ENCODE data around the gene UFD1.

UFD1 gene

GRCh38 chr22:19466848-19467752 lies 11.9 kb downstream of the UFD1 start:
- DNase-seq, result no peak

DNA sequence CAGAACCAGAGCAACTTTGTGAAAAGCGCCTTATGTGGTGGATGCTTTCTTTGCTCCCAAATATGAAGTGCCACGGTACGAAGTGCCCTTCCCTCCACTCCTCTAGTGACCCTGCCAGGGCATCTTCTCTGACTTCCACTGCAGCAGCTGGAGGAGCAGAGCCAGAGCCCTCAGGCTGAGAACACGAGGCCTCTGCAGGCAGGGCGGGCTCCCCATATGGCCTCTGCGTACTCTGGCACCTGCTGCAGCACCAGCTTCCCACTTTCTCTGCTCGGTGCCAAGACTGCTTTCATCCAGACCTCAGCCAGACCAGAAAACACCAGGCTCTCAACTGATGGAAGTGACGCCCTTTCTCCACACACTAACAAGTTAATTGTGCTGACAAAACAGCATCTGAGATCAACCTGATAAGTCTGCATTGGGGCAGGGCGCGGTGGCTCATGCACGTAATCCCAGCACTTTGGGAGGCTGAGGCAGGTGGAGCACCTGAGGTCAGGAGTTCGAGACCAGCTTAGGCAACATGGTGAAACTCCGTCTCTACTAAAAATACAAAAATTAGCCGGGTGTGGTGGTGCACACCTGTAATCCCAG lies 12.8 kb downstream of the UFD1 start:
- no peak for DNase-seq

- no peak for DNase-seq
These were observed 14.0 kb downstream of the UFD1 start for GRCh38 chr22:19464975-19465374.

GRCh38 chr22:19464546-19464945 lies 14.4 kb downstream of the UFD1 start:
- DNase-seq, result no peak

GRCh38 chr22:19463491-19464469 lies 15.2 kb downstream of the UFD1 start:
- DNase-seq, result no peak

GRCh38 chr22:19463008-19463407 lies 16.0 kb downstream of the UFD1 start:
- no peak for DNase-seq

GRCh38 chr22:19461506-19461905 lies 17.5 kb downstream of the UFD1 start:
- DNase-seq, result no peak

DNA sequence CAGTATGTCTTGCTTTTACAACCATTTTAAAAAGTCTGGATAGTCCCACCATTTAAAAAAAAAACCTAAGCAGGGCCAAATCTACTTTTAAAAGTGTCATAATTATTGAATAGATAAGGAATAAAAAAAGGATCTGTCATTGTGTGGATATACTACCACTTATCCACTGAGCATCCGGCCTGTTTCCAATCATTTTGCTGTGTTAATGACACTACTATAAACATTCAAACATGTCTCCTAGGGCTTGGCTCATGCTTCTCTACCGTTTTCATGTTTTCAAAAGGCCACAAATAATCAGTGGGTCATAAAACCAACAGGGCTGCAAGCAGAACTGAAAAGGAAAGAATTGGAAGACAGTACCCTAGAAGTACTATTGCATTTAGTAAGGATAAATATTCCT lies 19.0 kb downstream of the UFD1 start:
- no peak for DNase-seq

GRCh38 chr22:19457828-19458428 lies 21.1 kb downstream of the UFD1 start:
- no peak for DNase-seq

GRCh38 chr22:19456541-19456940 lies 22.5 kb downstream of the UFD1 start:
- no peak for DNase-seq

DNA sequence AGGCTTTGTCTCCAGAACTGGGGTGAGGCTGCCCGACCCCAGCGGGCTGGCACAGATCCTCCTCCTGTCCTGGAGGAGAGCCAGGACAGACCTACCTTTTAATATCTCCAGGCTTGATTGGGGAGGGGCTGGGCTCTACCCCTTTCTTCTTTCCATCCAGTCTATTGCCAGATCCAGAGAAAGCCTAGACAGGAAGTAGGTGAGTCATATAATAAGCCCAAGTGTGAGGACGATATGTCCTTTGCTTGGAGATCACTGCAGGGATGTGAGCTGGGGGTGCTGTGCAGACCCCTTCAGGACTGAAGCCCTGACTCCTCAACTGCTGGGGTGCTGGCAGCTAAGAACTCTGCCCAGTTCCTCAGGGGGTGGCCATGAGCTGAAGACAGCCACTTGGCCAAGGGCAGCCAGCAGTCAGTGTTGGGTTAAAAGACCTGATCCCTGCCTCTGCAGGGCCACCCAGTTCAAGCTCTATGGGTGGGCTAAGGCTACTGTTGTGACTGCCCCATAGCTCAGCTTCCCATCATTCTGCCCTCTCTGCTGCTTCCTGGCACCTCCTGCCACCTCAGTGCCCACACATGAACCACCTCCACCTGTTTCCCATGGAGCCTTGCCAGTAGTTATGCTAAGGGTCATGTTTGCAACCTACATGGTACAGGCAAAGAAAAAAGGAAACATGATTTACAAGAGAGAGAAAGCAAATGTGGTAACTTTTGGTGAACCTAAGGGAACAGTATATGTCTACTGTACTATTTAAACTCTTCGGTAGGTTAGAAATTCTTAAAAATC lies 23.2 kb downstream of the UFD1 start:
- DNase-seq, result no peak

DNA sequence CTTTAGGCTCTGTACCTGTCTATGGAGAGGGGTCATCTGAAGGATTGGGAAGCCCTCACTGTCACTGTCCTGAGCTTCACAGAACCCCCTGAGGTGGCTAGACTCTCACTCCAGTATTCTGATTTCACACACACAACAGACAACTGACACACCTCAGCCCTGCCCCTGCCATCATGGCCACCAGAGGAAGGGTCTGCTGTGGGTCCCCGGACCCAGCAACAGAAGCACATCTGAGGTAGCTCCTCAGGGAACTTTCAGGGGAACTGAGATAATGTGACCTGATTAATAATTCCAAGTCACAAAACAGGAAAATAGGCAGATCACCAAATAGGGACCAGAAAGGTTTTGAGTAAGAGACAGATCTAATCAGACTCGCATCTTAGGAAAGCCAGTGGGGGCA lies 24.0 kb downstream of the UFD1 start:
- DNase-seq, result no peak

GRCh38 chr22:19454156-19454555 lies 24.8 kb downstream of the UFD1 start:
- no peak for DNase-seq

GRCh38 chr22:19453718-19454117 lies 25.3 kb downstream of the UFD1 start:
- no peak for DNase-seq

- no peak for DNase-seq
These were observed 27.4 kb downstream of the UFD1 start for GRCh38 chr22:19451570-19451969.

GRCh38 chr22:19450363-19451175 lies 28.4 kb downstream of the UFD1 start:
- DNase-seq, result no peak

- DNase-seq, result no peak
These were observed 29.6 kb downstream of the UFD1 start for GRCh38 chr22:19449422-19449767.

GRCh38 chr22:19448739-19449421 lies 30.1 kb downstream of the UFD1 start:
- no peak for DNase-seq

- DNase-seq, result no peak
These were observed 30.9 kb downstream of the UFD1 start for GRCh38 chr22:19448076-19448607.

DNA sequence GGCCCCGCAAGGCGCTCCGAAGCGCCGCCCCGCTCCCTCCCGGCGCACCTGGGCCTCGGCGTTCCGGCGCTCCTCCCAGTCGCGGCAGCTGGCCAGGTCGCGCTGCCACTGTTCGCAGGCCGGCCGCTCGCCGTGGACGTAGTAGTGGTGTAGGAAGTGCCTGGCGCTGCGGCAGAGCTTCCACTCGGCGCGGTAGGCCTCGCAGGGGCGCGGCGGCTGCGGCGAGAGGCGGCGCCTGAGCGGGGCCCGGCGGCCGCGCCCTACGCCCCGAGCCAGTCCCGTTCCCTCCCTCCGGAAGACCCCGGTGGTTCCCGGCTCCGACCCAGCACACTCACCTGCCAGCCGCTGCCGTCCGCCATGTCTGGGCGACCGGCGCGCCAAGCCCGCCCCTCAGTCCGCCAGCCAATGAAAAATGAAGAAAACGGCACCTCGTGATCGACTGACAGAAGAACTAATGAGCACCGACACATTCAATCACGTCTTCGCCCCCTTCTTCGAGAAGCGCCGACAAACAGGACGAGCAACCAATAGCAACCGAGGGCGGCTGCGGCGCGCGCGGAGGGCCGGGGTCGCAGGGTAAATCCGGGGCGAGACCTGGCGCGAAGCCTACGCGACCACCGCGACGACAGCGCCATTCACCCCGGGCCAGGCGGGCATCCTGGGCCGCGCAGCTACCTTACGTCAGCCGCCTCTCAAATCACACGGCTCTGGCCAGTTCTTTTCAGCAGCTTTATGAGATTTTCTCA lies 31.5 kb downstream of the UFD1 start, which contains the start of gene C22orf39:
C22orf39 (minus strand) TSS at position 382 of the 746 bp plus-strand sequence; CDS start at position 359, 23 bp downstream.
- peak; percentile 41 for DNase-seq

Data from NCI-H1417 treated with DMSO at 0.1 percent for 48 hours (cell line).